ENCODE results near the gene SMG6. TPM values are rescaled to one million over a fixed set of nuclear protein-coding genes. Genes with fewer than 3 reads are reported as not detected.

Gene SMG6
- total RNA-seq, 2 experiments from 2014 or later: 39.3 to 39.7 TPM

DNA sequence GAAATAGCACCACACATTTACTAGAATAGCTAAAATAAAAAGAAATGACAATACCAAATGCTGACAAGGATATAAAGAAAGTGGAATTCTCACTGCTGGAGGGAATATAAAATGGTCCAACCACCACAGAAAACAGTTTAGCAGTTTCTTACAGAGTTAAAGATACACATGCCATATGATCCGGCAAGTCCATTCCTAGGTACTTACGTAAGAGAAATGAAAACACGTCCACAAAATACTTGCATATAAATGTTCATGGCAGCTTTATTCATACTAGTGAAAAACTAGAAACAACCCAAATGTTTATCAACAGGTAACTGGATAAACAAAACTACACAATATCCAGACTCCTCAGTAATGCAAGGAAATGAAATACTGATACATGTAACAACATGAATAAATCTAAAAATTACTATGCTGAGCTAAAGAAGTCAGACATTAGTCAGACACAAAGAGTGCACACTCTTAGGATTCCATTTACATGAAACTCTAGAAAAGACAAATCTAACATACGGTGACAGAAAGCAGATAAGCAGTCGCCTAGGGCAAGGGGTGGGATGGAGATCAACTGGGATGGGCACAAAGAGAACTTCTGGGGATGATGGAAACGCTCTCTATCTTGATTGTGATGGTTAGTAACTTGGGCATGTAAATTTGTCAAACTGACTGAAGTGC, 76.4 kb downstream of the SMG6 start:
- Mint-ChIP-seq H3K27ac (no peak overlapping the region), H3K9me3 (no peaks in the 10 kb centered on the region), H3K4me1 (ENCODE audit: low read depth) (peaks cover 52% of the 10 kb centered on the region), H3K4me3 (no peak overlapping the region), H3K27me3 (no peaks in the 10 kb centered on the region), H3K36me3 (ENCODE audit: low read depth) (peaks cover 62% of the 10 kb centered on the region)
- no peak for ATAC-seq (ENCODE audit: poor library complexity)
- ChIA-PET POLR2A (no interaction called here), CTCF (interaction anchor here (2.1 kb wide), 1 partner anchor 17 kb away, joined by 4 read pairs; no protein-coding TSS in a partner anchor)
- Histone ChIP-seq H3K9me3 (ENCODE audit: control insufficient read depth in 1 of 2, insufficient read depth in 1 of 2, low read length in 2 of 2) (no peaks in the 10 kb centered on the region), H3K36me3 (ENCODE audit: insufficient read depth, low read length) (peaks cover 11% of the 10 kb centered on the region), H3K27me3 (ENCODE audit: control insufficient read depth in 1 of 2, insufficient read depth in 2 of 2, low read length in 2 of 2) (no peaks in the 10 kb centered on the region), H3K4me1 (ENCODE audit: insufficient read depth, low read length) (peaks cover 17% of the 10 kb centered on the region), H3K27ac (ENCODE audit: low read depth in 1 of 2, low read length in 2 of 2) (no peak overlapping the region), H3K4me3 (ENCODE audit: low read length) (no peak overlapping the region)
- intact Hi-C loops (cut with DNase I, micrococcal nuclease): no loop called here
- no peak for DNase-seq
- TF ChIP-seq CTCF (IDR thresholded peaks at IDR 0.05): no peak

DNA sequence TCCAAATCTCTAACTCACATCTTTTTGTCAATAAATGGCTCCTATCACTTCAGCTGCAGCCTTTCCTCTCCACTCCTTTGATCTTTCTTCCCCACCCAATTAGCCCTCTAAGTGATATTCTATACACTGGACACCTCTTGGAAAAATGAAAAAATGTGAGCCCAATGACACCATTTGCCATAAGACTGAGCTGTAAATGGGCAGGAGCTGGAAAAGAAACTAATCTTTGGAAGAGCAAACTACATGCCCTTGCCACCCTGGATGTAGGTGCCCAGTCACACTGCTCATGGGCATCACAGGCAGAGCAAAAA, 80.0 kb downstream of the SMG6 start:
- peaks cover 41% of the 10 kb centered on the region for H3K4me1 Mint-ChIP-seq (ENCODE audit: low read depth)
- H3K36me3 Mint-ChIP-seq (ENCODE audit: low read depth): peaks cover 48% of the 10 kb centered on the region
- H3K4me3 Mint-ChIP-seq: no peak overlapping the region
- TF ChIP-seq CTCF (IDR thresholded peaks at IDR 0.05): no peak
- POLR2A ChIA-PET: interaction anchor here (1.2 kb wide), 1 partner anchor 43 kb away, joined by 5 read pairs; no protein-coding TSS in a partner anchor
- intact Hi-C loops (cut with DNase I, micrococcal nuclease): no loop called here
- no peaks in the 10 kb centered on the region for H3K9me3 Mint-ChIP-seq
- no peak for ATAC-seq (ENCODE audit: poor library complexity)
- H3K27ac ChIP-seq (ENCODE audit: low read depth in 1 of 2, low read length in 2 of 2): peak overlapping the region in 1 of 2 donors; percentile 66
- no peaks in the 10 kb centered on the region for H3K27me3 ChIP-seq (ENCODE audit: control insufficient read depth in 1 of 2, insufficient read depth in 2 of 2, low read length in 2 of 2)
- H3K4me3 ChIP-seq (ENCODE audit: low read length): no peak overlapping the region
- H3K4me1 ChIP-seq (ENCODE audit: insufficient read depth, low read length): peaks cover 18% of the 10 kb centered on the region
- no peaks in the 10 kb centered on the region for H3K27me3 Mint-ChIP-seq
- no peaks in the 10 kb centered on the region for H3K9me3 ChIP-seq (ENCODE audit: control insufficient read depth in 1 of 2, insufficient read depth in 1 of 2, low read length in 2 of 2)
- CTCF ChIA-PET: interaction anchor here (0.8 to 4.5 kb wide), 5 partner anchors 9 to 170 kb away, joined by 3 to 23 read pairs (median 5); partner anchors contain the start of gene HIC1
- peak overlapping the region; percentile 60 for H3K27ac Mint-ChIP-seq
- no peak for DNase-seq
- peaks cover 11% of the 10 kb centered on the region for H3K36me3 ChIP-seq (ENCODE audit: insufficient read depth, low read length)

- ATAC-seq (ENCODE audit: poor library complexity) (peak; percentile 85), DNase-seq (peak in 13 of 14 experiments; percentile 18 to 90 (median 37))
- no peaks in the 10 kb centered on the region for H3K27me3 ChIP-seq (ENCODE audit: control insufficient read depth in 1 of 2, insufficient read depth in 2 of 2, low read length in 2 of 2)
- peaks cover 11% of the 10 kb centered on the region for H3K36me3 ChIP-seq (ENCODE audit: insufficient read depth, low read length)
- POLR2A ChIA-PET: interaction anchor here (1.2 kb wide), 1 partner anchor 44 kb away, joined by 5 read pairs; no protein-coding TSS in a partner anchor
- H3K27ac ChIP-seq (ENCODE audit: low read depth in 1 of 2, low read length in 2 of 2): peak overlapping the region in 1 of 2 donors; percentile 66
- peaks cover 18% of the 10 kb centered on the region for H3K4me1 ChIP-seq (ENCODE audit: insufficient read depth, low read length)
- Mint-ChIP-seq H3K36me3 (ENCODE audit: low read depth) (peaks cover 48% of the 10 kb centered on the region), H3K27me3 (no peaks in the 10 kb centered on the region), H3K4me3 (peak overlapping the region; percentile 2), H3K27ac (peak overlapping the region; percentile 60), H3K9me3 (no peaks in the 10 kb centered on the region), H3K4me1 (ENCODE audit: low read depth) (peaks cover 44% of the 10 kb centered on the region)
- TF ChIP-seq CTCF (IDR thresholded peaks at IDR 0.05): no peak
- CTCF ChIA-PET: interaction anchor here (1.0 to 4.5 kb wide), 5 partner anchors 8 to 170 kb away, joined by 3 to 23 read pairs (median 7); partner anchors contain the start of gene HIC1
- no peak overlapping the region for H3K4me3 ChIP-seq (ENCODE audit: low read length)
- H3K9me3 ChIP-seq (ENCODE audit: control insufficient read depth in 1 of 2, insufficient read depth in 1 of 2, low read length in 2 of 2): no peaks in the 10 kb centered on the region
- intact Hi-C loops (cut with DNase I, micrococcal nuclease): no loop called here
Observed at GRCh38 chr17:2222901-2223616, 80.5 kb downstream of the SMG6 start.

Measured in CD4-positive, alpha-beta T cell (primary cell).